ENCODE results near the gene STK11. TPM values are rescaled to one million over a fixed set of nuclear protein-coding genes. Genes with fewer than 3 reads are reported as not detected.
"Not testable (repeated sequence)": the region's sequence is repeated elsewhere in the genome, so short reads cannot be mapped to it uniquely, and the experiment has no call there.

Gene STK11
- total and polyA plus RNA-seq, 7 donors: 64.9 to 133 (median 85.9) TPM

- Histone ChIP-seq H3K4me3 (peak overlapping the region; percentile 75), H3K27me3 (ENCODE audit: insufficient read depth in 3 of 3, low read length in 2 of 3) (no peaks in the 10 kb centered on the region), H3K9me3 (no peaks in the 10 kb centered on the region), H3K4me1 (peaks cover 60% of the 10 kb centered on the region), H3K27ac (peak overlapping the region; percentile 99), H3K36me3 (ENCODE audit: insufficient read depth in 1 of 2, low read depth in 1 of 2) (peaks cover 0 to under 1% of the 10 kb centered on the region in 2 donors)
- ATAC-seq: peak; percentile 8 to 39 (median 26)
- peak; percentile 85 to 93 for DNase-seq
- intact Hi-C loops (cut with DNase I): loop anchor here (1.0 to 5.0 kb wide), 3 partner anchors 22 to 133 kb away; no protein-coding TSS in a partner anchor
- 7 to 14% (median 9%) methylated on average over 28 to 31 of the region's 31 CpGs for WGBS, 3 donors
- TF ChIP-seq CTCF (IDR thresholded peaks at IDR 0.05): no peak
Measured at GRCh38 chr19:1244693-1245451, 39.3 kb downstream of the STK11 start.

GRCh38 chr19:1245494-1246264, 40.1 kb downstream of the STK11 start:
- DNase-seq (peak; percentile 91 to 98), ATAC-seq (peak; percentile 45 to 58 (median 53))
- WGBS, 3 donors: 24 to 34% (median 26%) methylated on average over 25 to 26 of the region's 26 CpGs
- no peak for TF ChIP-seq CTCF (IDR thresholded peaks at IDR 0.05)
- intact Hi-C loops (cut with DNase I): loop anchor here in 1 of 2 donors (2.0 kb wide), 1 partner anchor 21 kb away; no protein-coding TSS in a partner anchor
- Histone ChIP-seq H3K4me3 (peak overlapping the region; percentile 75), H3K27ac (peak overlapping the region; percentile 99), H3K27me3 (ENCODE audit: insufficient read depth in 3 of 3, low read length in 2 of 3) (no peaks in the 10 kb centered on the region), H3K36me3 (ENCODE audit: insufficient read depth in 1 of 2, low read depth in 1 of 2) (peaks cover 0 to 9% of the 10 kb centered on the region in 2 donors), H3K4me1 (peaks cover 58% of the 10 kb centered on the region), H3K9me3 (no peaks in the 10 kb centered on the region)

- Histone ChIP-seq H3K27ac (peak overlapping the region; percentile 99), H3K36me3 (ENCODE audit: insufficient read depth in 1 of 2, low read depth in 1 of 2) (peaks cover 0 to 15% of the 10 kb centered on the region in 2 donors), H3K4me1 (peaks cover 50% of the 10 kb centered on the region)
- ATAC-seq; H3K9me3 ChIP-seq; H3K4me3 ChIP-seq; intact Hi-C loops (cut with DNase I); H3K27me3 ChIP-seq (ENCODE audit: insufficient read depth in 3 of 3, low read length in 2 of 3): not testable (repeated sequence)
- 49 to 58% (median 49%) methylated on average over 26 to 27 of the region's 27 CpGs for WGBS, 3 donors
- peak; percentile 53 to 77 for DNase-seq
Measured at GRCh38 chr19:1246265-1247087, 40.9 kb downstream of the STK11 start.

GRCh38 chr19:1247748-1248138, 42.2 kb downstream of the STK11 start:
- intact Hi-C loops (cut with DNase I): no loop called here
- H3K9me3 ChIP-seq: no peaks in the 10 kb centered on the region
- ATAC-seq: no peak
- peak in 1 of 2 donors; percentile 52 for DNase-seq
- WGBS, 3 donors: 49 to 58% (median 58%) methylated on average over 8 of the region's 8 CpGs
- peak overlapping the region; percentile 99 for H3K27ac ChIP-seq
- peak overlapping the region; percentile 80 for H3K4me3 ChIP-seq
- H3K36me3 ChIP-seq (ENCODE audit: insufficient read depth in 1 of 2, low read depth in 1 of 2): peaks cover 0 to 20% of the 10 kb centered on the region in 2 donors
- H3K27me3 ChIP-seq (ENCODE audit: insufficient read depth in 3 of 3, low read length in 2 of 3): no peaks in the 10 kb centered on the region
- H3K4me1 ChIP-seq: peaks cover 54% of the 10 kb centered on the region
- TF ChIP-seq CTCF (IDR thresholded peaks at IDR 0.05): no peak
